Liver (tissue), 3 donors: ENCODE data around the gene BID.

ENCODE experiments used
- ATF3 ChIP-seq: IDR thresholded peaks from 2 replicates; pipeline ENCODE4 v1.6.1; 2016; ENCODE audit warnings: antibody characterized with exemption
- CTCF ChIP-seq: fragments of 150-350 bp; IDR thresholded peaks from 2 replicates; pipeline ENCODE4 v1.5.1; 2017; ENCODE audit warnings: improper control_type of control experiment, low read depth, low read length; ENCODE audit not compliant: missing input control
- MAX ChIP-seq: IDR thresholded peaks from 2 replicates; pipeline ENCODE4 v1.6.1; 2016; ENCODE audit warnings: antibody characterized with exemption
- RAD21 ChIP-seq, 2 donors: IDR thresholded peaks; 2 replicates each; pipeline ENCODE4 v1.6.1; 2016; ENCODE audit warnings: antibody characterized with exemption in 2 of 2, mild to moderate bottlenecking in 2 of 2
- REST ChIP-seq: IDR thresholded peaks from 2 replicates; pipeline ENCODE4 v1.6.1; 2016; ENCODE audit warnings: antibody characterized with exemption, mild to moderate bottlenecking
- donor health status: healthy.
- donor health status: healthy.

- TF ChIP-seq CTCF, result no peak
- no peak for TF ChIP-seq RAD21 (IDR thresholded peaks at IDR 0.05)
- no peak for TF ChIP-seq ATF3
- no peak for TF ChIP-seq REST
- TF ChIP-seq MAX, result no peak
Observed at GRCh38 chr22:17787241-17787640, 13.0 kb upstream of the BID start.
